H9 (cell line): ENCODE data around the gene AKAP17A. TPM values are rescaled to one million over a fixed set of nuclear protein-coding genes. Genes with fewer than 3 reads are reported as not detected.
A peak's percentile ranks its signal among the peaks of the same experiment; 100 is the strongest.

ENCODE experiments used
- DNase-seq: peaks from one replicate; pipeline ENCODE4 v3.0.0-alpha.2; 2017
- H2AFZ ChIP-seq: one replicate; pipeline ENCODE4 v1.6.1; 2013; ENCODE audit warnings: mild to moderate bottlenecking, low read length, control low read depth, moderate library complexity
- H2AK5ac ChIP-seq: 2 replicates; pipeline ENCODE4 v1.6.1; 2013; ENCODE audit warnings: low read length, control low read depth, mixed read lengths; ENCODE audit not compliant: insufficient read length
- H2BK120ac ChIP-seq: one replicate; pipeline ENCODE4 v1.6.1; 2013; ENCODE audit warnings: low read depth, mild to moderate bottlenecking, low read length, control low read depth, inconsistent platforms; ENCODE audit not compliant: poor library complexity, severe bottlenecking
- H2BK12ac ChIP-seq: 2 replicates; pipeline ENCODE4 v1.6.1; 2013; ENCODE audit warnings: low read length, control low read depth, mixed read lengths, low read depth; ENCODE audit not compliant: insufficient read length
- H2BK15ac ChIP-seq: 2 replicates; pipeline ENCODE4 v1.6.1; 2013; ENCODE audit warnings: low read depth, low read length, control low read depth
- H2BK20ac ChIP-seq: one replicate; pipeline ENCODE4 v1.6.1; 2013; ENCODE audit warnings: low read depth, mild to moderate bottlenecking, low read length, control low read depth, inconsistent platforms; ENCODE audit not compliant: poor library complexity, severe bottlenecking
- H2BK5ac ChIP-seq: 2 replicates; pipeline ENCODE4 v1.6.1; 2013; ENCODE audit warnings: low read length, control low read depth, mixed read lengths; ENCODE audit not compliant: insufficient read length
- H3K14ac ChIP-seq: 2 replicates; pipeline ENCODE4 v1.6.1; 2013; ENCODE audit warnings: low read length, control low read depth; ENCODE audit not compliant: insufficient read depth
- H3K18ac ChIP-seq: 2 replicates; pipeline ENCODE4 v1.6.1; 2013; ENCODE audit warnings: low read depth, mild to moderate bottlenecking, mixed read lengths, low read length, control low read depth; ENCODE audit not compliant: insufficient read length
- H3K23ac ChIP-seq: 2 replicates; pipeline ENCODE4 v1.6.1; 2013; ENCODE audit warnings: low read length, control low read depth, mixed read lengths, low read depth; ENCODE audit not compliant: insufficient read length
- H3K23me2 ChIP-seq: 2 replicates; pipeline ENCODE4 v1.6.1; 2013; ENCODE audit warnings: low read depth, mild to moderate bottlenecking, mixed read lengths, low read length, control low read depth; ENCODE audit not compliant: insufficient read length, poor library complexity, severe bottlenecking
- H3K27ac ChIP-seq: 2 replicates; pipeline ENCODE4 v1.5.1; 2013; ENCODE audit warnings: low read length, control low read depth, mixed read lengths, low read depth; ENCODE audit not compliant: insufficient read length
- H3K27me3 ChIP-seq: 2 replicates; pipeline ENCODE4 v1.6.1; 2013; ENCODE audit warnings: low read length, control low read depth, inconsistent platforms; ENCODE audit not compliant: insufficient read depth
- H3K4ac ChIP-seq: 2 replicates; pipeline ENCODE4 v1.6.1; 2013; ENCODE audit warnings: low read depth, mild to moderate bottlenecking, control low read depth, inconsistent platforms, low read length, moderate library complexity
- H3K4me1 ChIP-seq: 2 replicates; pipeline ENCODE4 v1.6.1; 2013; ENCODE audit warnings: low read length, control low read depth, inconsistent platforms; ENCODE audit not compliant: insufficient read depth
- H3K4me2 ChIP-seq: 2 replicates; pipeline ENCODE4 v1.6.1; 2013; ENCODE audit warnings: low read length, control low read depth, mixed read lengths; ENCODE audit not compliant: insufficient read length, insufficient read depth
- H3K56ac ChIP-seq: 2 replicates; pipeline ENCODE4 v1.6.1; 2013; ENCODE audit warnings: low read depth, mild to moderate bottlenecking, mixed read lengths, low read length, control low read depth; ENCODE audit not compliant: insufficient read length
- H3K79me1 ChIP-seq: 2 replicates; pipeline ENCODE4 v1.6.1; 2013; ENCODE audit warnings: low read depth, mild to moderate bottlenecking, moderate library complexity, low read length, control low read depth, inconsistent platforms; ENCODE audit not compliant: insufficient read depth, poor library complexity, severe bottlenecking
- H3K79me2 ChIP-seq: 2 replicates; pipeline ENCODE4 v1.6.1; 2013; ENCODE audit warnings: low read length, control low read depth, inconsistent platforms; ENCODE audit not compliant: insufficient read depth
- H3K9ac ChIP-seq: 2 replicates; pipeline ENCODE4 v1.6.1; 2013; ENCODE audit warnings: low read length, control low read depth, mixed read lengths; ENCODE audit not compliant: insufficient read length; ENCODE audit errors: extremely low read depth
- H3K9me3 ChIP-seq: one replicate; pipeline ENCODE4 v1.6.1; 2013; ENCODE audit warnings: low read depth, low read length, inconsistent platforms; ENCODE audit not compliant: control insufficient read depth
- H3T11ph ChIP-seq: one replicate; pipeline ENCODE4 v1.6.1; 2013; ENCODE audit warnings: mild to moderate bottlenecking, low read length, control low read depth, inconsistent platforms
- H4K20me1 ChIP-seq: one replicate; pipeline ENCODE4 v1.6.1; 2013; ENCODE audit not compliant: control insufficient read depth, insufficient read length, insufficient read depth
- H4K5ac ChIP-seq: 2 replicates; pipeline ENCODE4 v1.6.1; 2013; ENCODE audit warnings: low read depth, mild to moderate bottlenecking, mixed read lengths, low read length, control low read depth; ENCODE audit not compliant: insufficient read length
- H4K8ac ChIP-seq: replicated peaks from 2 replicates; pipeline ENCODE4 v1.6.1; 2013; ENCODE audit warnings: low read length, control low read depth, mixed read lengths, low read depth; ENCODE audit not compliant: insufficient read length
- H4K91ac ChIP-seq: 2 replicates; pipeline ENCODE4 v1.6.1; 2013; ENCODE audit warnings: low read depth, mild to moderate bottlenecking, moderate library complexity, mixed read lengths, low read length, control low read depth; ENCODE audit not compliant: insufficient read length
- H3K27ac Mint-ChIP-seq, 3 experiments: 2 replicates in 2 of 3; 3 replicates in 1 of 3; pipeline ENCODE4 v1.8.0; 2020 to 2021; ENCODE audit warnings: mixed read lengths in 3 of 3, mild to moderate bottlenecking in 1 of 3, moderate library complexity in 1 of 3
- H3K27me3 Mint-ChIP-seq: 2 replicates; pipeline ENCODE4 v1.8.0; 2021; ENCODE audit warnings: low read depth, mild to moderate bottlenecking, moderate library complexity, mixed read lengths
- H3K36me3 Mint-ChIP-seq, 3 experiments: 2 replicates in 2 of 3; 3 replicates in 1 of 3; pipeline ENCODE4 v1.8.0; 2020 to 2021; ENCODE audit warnings: low read depth in 3 of 3, mixed read lengths in 3 of 3; ENCODE audit not compliant: insufficient read depth in 1 of 3
- H3K4me1 Mint-ChIP-seq, 2 experiments: 2 replicates each; pipeline ENCODE4 v1.8.0; 2020; ENCODE audit warnings: mixed read lengths in 2 of 2
- H3K4me3 Mint-ChIP-seq, 2 experiments: 2 replicates in 1 of 2; 3 replicates in 1 of 2; pipeline ENCODE4 v1.8.0; 2020 to 2021; ENCODE audit warnings: mild to moderate bottlenecking in 2 of 2, mixed read lengths in 2 of 2, moderate library complexity in 1 of 2
- H3K9me3 Mint-ChIP-seq, 2 experiments: 2 replicates in 1 of 2; 3 replicates in 1 of 2; pipeline ENCODE4 v1.8.0; 2020; ENCODE audit warnings: mild to moderate bottlenecking in 2 of 2, mixed read lengths in 2 of 2, moderate library complexity in 1 of 2
- CTCF ChIP-seq: fragments of 200-600 bp; sonication (generic); conservative IDR thresholded peaks from 3 replicates; pipeline ENCODE4 v1.8.0; 2021; ENCODE audit warnings: antibody characterized with exemption, mild to moderate bottlenecking
- WGBS: extraction: QIAGEN DNeasy Blood & Tissue Kit; methylation state at CpG from one replicate; pipeline ENCODE4 v1.1.7; 2013; ENCODE audit warnings: missing lambda C conversion rate, low lambda C conversion rate, mixed read lengths; ENCODE audit not compliant: insufficient read length; ENCODE audit errors: extremely low coverage; 5-methylcytosine and 5-hydroxymethylcytosine counted together
- total RNA-seq: library from RNA; stranded (reverse); gene quantifications from 2 replicates; pipeline ENCODE4 v1.2.1, GENCODE V29; 2021

The AKAP17A gene
- total RNA-seq, 1 experiment from 2014 or later: 39.7 TPM

DNA sequence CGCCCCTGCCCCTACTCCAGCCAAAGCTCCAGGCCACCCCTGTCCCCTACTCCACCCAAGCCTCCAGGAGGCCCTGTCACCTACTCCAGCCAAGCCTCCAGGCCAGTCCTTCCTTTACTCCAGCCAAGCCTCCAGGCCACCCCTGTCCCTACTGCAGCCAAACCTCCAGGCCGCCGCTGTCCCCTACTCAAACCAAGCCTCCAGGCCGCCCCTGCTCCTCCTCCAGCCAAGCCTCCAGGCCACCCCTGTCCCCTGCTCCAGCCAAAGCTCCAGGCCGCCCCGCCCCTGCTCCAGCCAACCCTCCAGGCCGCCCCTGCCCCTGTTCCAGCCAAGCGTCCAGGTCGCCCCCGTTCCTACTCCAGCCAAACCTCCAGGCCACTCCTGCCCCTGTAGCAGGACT, 18.4 kb downstream of the AKAP17A start:
- Histone ChIP-seq H4K8ac (no peak overlapping the region), H2AFZ (no peak overlapping the region), H3K79me2 (no peaks in the 10 kb centered on the region), H2AK5ac (no peak overlapping the region), H2BK20ac (no peak overlapping the region), H3K4ac (no peak overlapping the region), H3K23ac (no peak overlapping the region), H3K9ac (no peak overlapping the region), H3K14ac (no peak overlapping the region), H3K4me2 (no peak overlapping the region), H4K5ac (no peak overlapping the region), H3K4me1 (no peaks in the 10 kb centered on the region), H3K27ac (no peak overlapping the region), H3K56ac (no peak overlapping the region), H3K27me3 (no peaks in the 10 kb centered on the region), H4K20me1 (no peaks in the 10 kb centered on the region), H3T11ph (no peak overlapping the region), H2BK5ac (no peak overlapping the region), H3K23me2 (no peaks in the 10 kb centered on the region), H2BK120ac (no peak overlapping the region), H3K9me3 (no peaks in the 10 kb centered on the region), H4K91ac (no peak overlapping the region), H2BK12ac (no peak overlapping the region), H3K79me1 (no peaks in the 10 kb centered on the region), H2BK15ac (no peak overlapping the region), H3K18ac (no peak overlapping the region)
- no peak for TF ChIP-seq CTCF
- WGBS: no CpG with 5 or more reads among the region's 10 CpGs
- peaks cover 4% of the 10 kb centered on the region for H3K27me3 Mint-ChIP-seq
- H3K4me3 Mint-ChIP-seq: no peak overlapping the region
- peak overlapping the region; percentile 59 to 82 (median 77); a peak in 4 of 7 replicates for H3K27ac Mint-ChIP-seq
- no peak for DNase-seq
- peaks cover 0 to 5% (median 0%) of the 10 kb centered on the region in 3 experiments; a peak in 1 of 7 replicates for H3K36me3 Mint-ChIP-seq
- H3K4me1 Mint-ChIP-seq: peaks cover 2% of the 10 kb centered on the region in 2 experiments
- H3K9me3 Mint-ChIP-seq: no peaks in the 10 kb centered on the region; a peak in 1 of 5 replicates
